Astrocyte (in vitro differentiated cells and primary cell): ENCODE data around the gene MYO15B. TPM values are rescaled to one million over a fixed set of nuclear protein-coding genes. Genes with fewer than 3 reads are reported as not detected.

Experiments used
- DNase-seq: peaks from one replicate; pipeline ENCODE4 v3.0.0-alpha.2; 2010; ENCODE audit warnings: low read depth
- FAIRE-seq: peaks from 2 replicates; lab custom pipeline; 2011; peaks lifted over from hg19 to GRCh38; lab: Jason Lieb, UNC
- H2AFZ ChIP-seq: 2 replicates; pipeline ENCODE4 v1.6.0; 2012; ENCODE audit warnings: low read depth, low read length, inconsistent platforms
- H3K27ac ChIP-seq: 2 replicates; pipeline ENCODE4 v1.5.1; 2011; ENCODE audit warnings: low read depth, low read length, inconsistent platforms
- H3K27me3 ChIP-seq: 2 replicates; pipeline ENCODE4 v1.6.0; 2011; ENCODE audit warnings: low read length, inconsistent platforms; ENCODE audit not compliant: insufficient read depth
- H3K36me3 ChIP-seq: 2 replicates; pipeline ENCODE4 v1.5.1; 2011; ENCODE audit warnings: low read length, inconsistent platforms; ENCODE audit not compliant: insufficient read depth
- H3K4me1 ChIP-seq: 2 replicates; pipeline ENCODE4 v1.5.1; 2011; ENCODE audit warnings: low read length, inconsistent platforms; ENCODE audit not compliant: insufficient read depth
- H3K4me2 ChIP-seq: 2 replicates; pipeline ENCODE4 v1.6.0; 2012; ENCODE audit warnings: low read length, inconsistent platforms
- H3K4me3 ChIP-seq: 2 replicates; pipeline ENCODE4 v1.5.1; 2011; ENCODE audit warnings: low read depth, mild to moderate bottlenecking, low read length, inconsistent platforms; ENCODE audit not compliant: insufficient read depth
- H3K79me2 ChIP-seq: 2 replicates; pipeline ENCODE4 v1.6.0; 2012; ENCODE audit warnings: mild to moderate bottlenecking, low read length, inconsistent platforms; ENCODE audit not compliant: insufficient read depth
- H3K9ac ChIP-seq: 2 replicates; pipeline ENCODE4 v1.6.0; 2012; ENCODE audit warnings: mild to moderate bottlenecking, low read length, inconsistent platforms
- H3K9me3 ChIP-seq: 2 replicates; pipeline ENCODE4 v1.5.1; 2012; ENCODE audit warnings: low read depth, mild to moderate bottlenecking, low read length, inconsistent platforms; ENCODE audit not compliant: insufficient read depth
- H4K20me1 ChIP-seq: 2 replicates; pipeline ENCODE4 v1.6.0; 2012; ENCODE audit warnings: low read length, inconsistent platforms; ENCODE audit not compliant: insufficient read depth
- H3K27ac Mint-ChIP-seq: one replicate; pipeline ENCODE4 v1.8.0; 2021; ENCODE audit warnings: mild to moderate bottlenecking, mixed read lengths; ENCODE audit not compliant: unreplicated experiment
- H3K27me3 Mint-ChIP-seq: one replicate; pipeline ENCODE4 v1.8.0; 2021; ENCODE audit warnings: low read depth, mixed read lengths; ENCODE audit not compliant: unreplicated experiment
- H3K36me3 Mint-ChIP-seq: one replicate; pipeline ENCODE4 v1.8.0; 2021; ENCODE audit warnings: low read depth, mixed read lengths; ENCODE audit not compliant: unreplicated experiment
- H3K4me1 Mint-ChIP-seq: one replicate; pipeline ENCODE4 v1.8.0; 2021; ENCODE audit warnings: low read depth, mixed read lengths; ENCODE audit not compliant: unreplicated experiment
- H3K4me3 Mint-ChIP-seq: one replicate; pipeline ENCODE4 v1.8.0; 2021; ENCODE audit warnings: mild to moderate bottlenecking, moderate library complexity, mixed read lengths; ENCODE audit not compliant: unreplicated experiment
- H3K9me3 Mint-ChIP-seq: one replicate; pipeline ENCODE4 v1.8.0; 2021; ENCODE audit warnings: mild to moderate bottlenecking, mixed read lengths; ENCODE audit not compliant: unreplicated experiment
- EZH2 ChIP-seq: IDR thresholded peaks from 2 replicates; pipeline ENCODE4 v1.6.1; 2012; ENCODE audit warnings: mild to moderate bottlenecking, low read length, inconsistent platforms; ENCODE audit not compliant: insufficient read depth
- total RNA-seq: library from RNA; stranded (reverse); gene quantifications from 2 replicates; pipeline ENCODE4 v1.2.1, GENCODE V29; 2021
- TF ChIP-seq, protein P1 (sequence below): IDR thresholded peaks from 2 replicates; pipeline ENCODE4 v1.5.1; 2011; ENCODE audit warnings: low read depth, mild to moderate bottlenecking, inconsistent platforms, low read length, moderate library complexity; ENCODE audit not compliant: insufficient read depth

MYO15B gene
- total RNA-seq, 1 donor from 2014 or later, result 3.5 TPM

DNA sequence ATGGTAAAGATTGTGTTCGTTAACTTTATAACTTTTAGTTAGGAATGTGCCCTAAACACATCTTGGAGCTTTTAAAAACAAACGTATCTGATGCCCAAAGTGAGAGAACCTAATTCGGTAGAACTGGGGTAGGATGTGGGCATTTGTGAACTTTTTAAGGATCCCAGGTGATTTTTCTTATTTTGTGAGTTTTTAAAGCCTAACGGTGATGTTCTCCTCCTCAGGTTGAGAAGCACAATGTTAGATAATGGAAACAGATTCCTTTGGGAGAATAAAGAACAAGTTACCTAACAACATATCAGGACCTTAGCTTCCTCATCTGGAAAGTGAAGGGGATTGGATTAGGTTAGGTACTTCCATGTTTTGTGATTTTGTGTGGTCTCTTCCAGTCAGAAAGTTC lies 80.2 kb downstream of the MYO15B start:
- Mint-ChIP-seq H3K9me3 (no peaks in the 10 kb centered on the region), H3K4me1 (peaks cover 23% of the 10 kb centered on the region), H3K27ac (no peak overlapping the region), H3K4me3 (no peak overlapping the region), H3K27me3 (no peaks in the 10 kb centered on the region), H3K36me3 (peaks cover 9% of the 10 kb centered on the region)
- Histone ChIP-seq H3K79me2 (peaks cover 69% of the 10 kb centered on the region), H3K36me3 (peaks cover 36% of the 10 kb centered on the region), H3K4me1 (peaks cover 16% of the 10 kb centered on the region), H3K4me2 (peak overlapping the region; percentile 94), H3K9me3 (no peaks in the 10 kb centered on the region), H3K27me3 (no peaks in the 10 kb centered on the region), H2AFZ (peak overlapping the region; percentile 84), H4K20me1 (peaks cover 21% of the 10 kb centered on the region), H3K9ac (peak overlapping the region; percentile 98), H3K4me3 (peak overlapping the region; percentile 96), H3K27ac (peak overlapping the region; percentile 96)
- DNase-seq, result no peak
- TF ChIP-seq, protein P1, sequence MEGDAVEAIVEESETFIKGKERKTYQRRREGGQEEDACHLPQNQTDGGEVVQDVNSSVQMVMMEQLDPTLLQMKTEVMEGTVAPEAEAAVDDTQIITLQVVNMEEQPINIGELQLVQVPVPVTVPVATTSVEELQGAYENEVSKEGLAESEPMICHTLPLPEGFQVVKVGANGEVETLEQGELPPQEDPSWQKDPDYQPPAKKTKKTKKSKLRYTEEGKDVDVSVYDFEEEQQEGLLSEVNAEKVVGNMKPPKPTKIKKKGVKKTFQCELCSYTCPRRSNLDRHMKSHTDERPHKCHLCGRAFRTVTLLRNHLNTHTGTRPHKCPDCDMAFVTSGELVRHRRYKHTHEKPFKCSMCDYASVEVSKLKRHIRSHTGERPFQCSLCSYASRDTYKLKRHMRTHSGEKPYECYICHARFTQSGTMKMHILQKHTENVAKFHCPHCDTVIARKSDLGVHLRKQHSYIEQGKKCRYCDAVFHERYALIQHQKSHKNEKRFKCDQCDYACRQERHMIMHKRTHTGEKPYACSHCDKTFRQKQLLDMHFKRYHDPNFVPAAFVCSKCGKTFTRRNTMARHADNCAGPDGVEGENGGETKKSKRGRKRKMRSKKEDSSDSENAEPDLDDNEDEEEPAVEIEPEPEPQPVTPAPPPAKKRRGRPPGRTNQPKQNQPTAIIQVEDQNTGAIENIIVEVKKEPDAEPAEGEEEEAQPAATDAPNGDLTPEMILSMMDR, result no peak
- TF ChIP-seq EZH2, result no peak
- no peak for FAIRE-seq

DNA sequence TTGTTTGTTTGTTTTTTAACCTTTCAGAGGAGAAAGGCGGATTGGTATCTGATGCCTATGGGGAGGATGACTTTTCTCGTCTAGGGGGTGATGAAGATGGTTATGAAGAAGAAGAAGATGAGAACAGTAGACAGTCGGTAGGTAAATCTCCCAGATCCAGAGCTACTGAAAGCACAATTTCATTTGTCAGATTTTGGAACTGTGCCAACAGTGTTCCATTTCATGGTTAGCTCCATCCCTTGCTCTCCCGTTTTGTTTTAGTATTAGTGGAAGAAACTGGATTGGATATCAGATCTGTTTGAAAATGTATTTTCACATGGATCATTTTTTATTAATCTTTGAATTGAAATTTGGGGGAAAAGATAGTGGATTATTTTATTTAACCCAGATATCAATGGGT lies 80.9 kb downstream of the MYO15B start:
- Histone ChIP-seq H3K4me1 (peaks cover 19% of the 10 kb centered on the region), H3K79me2 (peaks cover 73% of the 10 kb centered on the region), H3K27me3 (no peaks in the 10 kb centered on the region), H4K20me1 (peaks cover 21% of the 10 kb centered on the region), H3K9me3 (no peaks in the 10 kb centered on the region), H3K4me3 (peak overlapping the region; percentile 96), H3K27ac (peak overlapping the region; percentile 96), H2AFZ (no peak overlapping the region), H3K9ac (peak overlapping the region; percentile 98), H3K4me2 (peak overlapping the region; percentile 94), H3K36me3 (peaks cover 37% of the 10 kb centered on the region)
- Mint-ChIP-seq H3K36me3 (peaks cover 9% of the 10 kb centered on the region), H3K27me3 (no peaks in the 10 kb centered on the region), H3K9me3 (no peaks in the 10 kb centered on the region), H3K4me1 (peaks cover 23% of the 10 kb centered on the region), H3K27ac (no peak overlapping the region), H3K4me3 (no peak overlapping the region)
- FAIRE-seq, result no peak
- DNase-seq, result no peak
- TF ChIP-seq, protein P1, result no peak
- no peak for TF ChIP-seq EZH2

DNA sequence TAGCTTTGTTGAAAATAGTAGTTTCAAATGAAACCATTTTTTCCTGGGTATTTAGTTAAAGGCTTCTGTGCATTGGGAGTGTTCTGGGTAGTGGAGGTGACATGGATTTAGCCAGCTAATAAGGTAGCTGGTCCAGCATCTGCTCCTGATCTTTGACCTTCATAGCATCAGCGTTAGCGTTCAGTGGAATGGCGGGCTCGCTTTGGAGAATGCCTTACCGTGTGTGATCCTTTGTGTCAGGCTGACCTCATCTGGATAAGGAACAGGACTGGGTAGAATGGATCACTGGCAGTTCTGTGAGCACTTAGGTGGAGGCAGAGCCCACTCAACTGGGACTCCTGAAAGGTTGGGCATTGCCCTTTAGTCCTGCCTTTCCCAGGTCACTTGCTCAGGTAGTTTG lies 83.3 kb downstream of the MYO15B start:
- FAIRE-seq (no peak), DNase-seq (no peak)
- peaks cover 24% of the 10 kb centered on the region for H4K20me1 ChIP-seq
- Mint-ChIP-seq H3K27me3 (no peaks in the 10 kb centered on the region), H3K9me3 (no peaks in the 10 kb centered on the region), H3K4me1 (peaks cover 20% of the 10 kb centered on the region), H3K4me3 (no peak overlapping the region), H3K36me3 (peaks cover 10% of the 10 kb centered on the region), H3K27ac (no peak overlapping the region)
- peaks cover 85% of the 10 kb centered on the region for H3K79me2 ChIP-seq
- no peak overlapping the region for H3K9ac ChIP-seq
- H2AFZ ChIP-seq, result no peak overlapping the region
- TF ChIP-seq EZH2, result no peak
- TF ChIP-seq, protein P1, result no peak
- H3K27me3 ChIP-seq, result no peaks in the 10 kb centered on the region
- H3K4me1 ChIP-seq, result peaks cover 16% of the 10 kb centered on the region
- H3K27ac ChIP-seq, result no peak overlapping the region
- H3K4me2 ChIP-seq, result no peak overlapping the region
- no peaks in the 10 kb centered on the region for H3K9me3 ChIP-seq
- no peak overlapping the region for H3K4me3 ChIP-seq
- H3K36me3 ChIP-seq, result peaks cover 37% of the 10 kb centered on the region
